A172 (cell line): ENCODE data around the gene OLIG3. TPM values are rescaled to one million over a fixed set of nuclear protein-coding genes. Genes with fewer than 3 reads are reported as not detected.

Source experiments
- DNase-seq: peaks from one replicate; pipeline ENCODE4 v3.0.0-alpha.2; 2015; ENCODE audit warnings: low spot score
- total RNA-seq: library from RNA; depleted of rRNA; stranded (reverse); fragments of >200 nt; shearing (Covaris generic); gene quantifications from 2 replicates; pipeline ENCODE4 v1.2.3, GENCODE V29; 2014

The OLIG3 gene
- total RNA-seq, 1 experiment from 2014 or later = not detected

DNA sequence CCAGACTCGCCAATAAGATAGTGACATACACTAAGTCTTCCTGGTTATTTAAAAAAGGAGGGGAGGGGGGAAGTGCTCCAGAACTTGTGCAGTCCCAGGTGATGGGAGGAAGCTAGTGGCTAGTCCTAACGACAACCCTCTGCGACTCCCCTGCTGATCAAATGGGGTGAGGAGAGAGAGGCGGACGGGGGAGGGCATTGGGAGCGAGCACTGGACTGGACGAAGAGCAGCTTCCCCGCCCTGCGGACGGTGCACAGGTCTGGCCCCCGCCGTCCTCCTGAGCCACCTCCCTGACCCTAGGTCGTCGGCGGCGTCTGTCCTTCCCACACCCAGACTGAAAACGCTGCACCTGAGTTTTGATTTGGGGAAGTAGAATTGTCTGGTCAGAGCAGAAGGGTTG, 2.2 kb upstream of the OLIG3 start:
- DNase-seq = no peak

DNA sequence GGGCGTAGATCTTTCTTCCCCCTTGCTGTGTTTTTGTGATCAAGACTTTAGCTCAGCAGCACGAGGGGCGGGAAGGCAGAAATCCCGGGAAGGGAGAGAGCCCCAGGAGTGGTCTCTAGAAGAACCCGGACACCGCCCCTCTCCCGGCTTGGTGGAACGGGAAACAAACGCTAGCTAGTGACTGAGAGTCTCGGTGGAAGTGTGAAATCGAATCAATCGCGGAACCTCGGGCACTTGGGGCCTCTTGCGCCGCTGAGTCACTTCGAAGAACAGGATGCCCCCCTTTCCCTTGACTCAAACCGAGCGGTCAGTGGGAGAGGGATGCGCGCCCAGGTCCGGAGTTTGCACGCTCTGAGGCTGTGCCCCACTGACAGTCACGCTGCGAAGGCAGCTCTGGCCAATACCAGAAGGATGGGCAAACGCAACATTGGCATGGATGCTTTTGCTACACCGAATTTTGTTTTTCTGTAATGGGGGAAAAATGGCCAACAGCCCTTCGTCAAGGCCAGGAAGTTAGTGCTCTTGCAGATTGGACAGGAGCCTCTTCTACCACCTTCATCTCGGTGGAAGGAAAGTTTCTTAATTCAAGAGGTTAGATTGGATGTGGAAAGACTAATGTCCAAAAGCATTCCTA, 1.6 kb upstream of the OLIG3 start:
- no peak for DNase-seq

DNA sequence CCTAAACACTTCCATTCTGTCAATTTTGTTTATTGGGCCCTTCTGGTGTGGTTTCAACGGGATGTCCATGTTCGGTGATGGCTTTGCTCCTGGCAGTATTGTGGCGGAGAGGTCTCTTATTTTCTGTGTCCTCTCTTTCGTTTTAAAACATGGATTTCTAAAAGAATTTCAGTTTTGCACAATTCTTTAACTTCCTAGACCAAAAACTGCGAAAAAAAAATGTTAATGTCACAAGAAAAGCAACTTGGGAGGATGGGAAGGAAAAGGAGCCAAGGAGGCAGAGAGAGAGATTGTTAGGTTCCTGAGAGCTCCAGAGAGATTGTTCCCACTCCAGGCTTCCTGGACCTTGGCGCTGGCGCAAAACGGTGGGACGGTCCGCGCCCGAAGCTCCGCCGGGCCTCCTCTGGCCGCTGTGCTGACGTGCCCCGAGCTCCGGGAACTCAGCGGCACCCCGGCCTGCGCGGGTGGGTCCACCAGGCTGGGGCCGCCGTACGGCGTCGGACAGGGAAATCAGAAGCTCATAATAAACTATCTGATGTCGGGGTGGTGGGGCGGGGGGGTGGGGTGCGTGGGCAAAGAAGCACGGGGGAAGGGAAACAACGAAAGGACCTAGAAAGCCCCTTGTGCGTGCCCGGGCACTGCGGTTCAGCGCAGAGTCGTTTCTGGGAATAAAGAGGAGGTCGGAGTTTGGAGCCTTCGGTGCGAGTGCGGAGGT, 951 bp upstream of the OLIG3 start:
- DNase-seq = no peak

DNA sequence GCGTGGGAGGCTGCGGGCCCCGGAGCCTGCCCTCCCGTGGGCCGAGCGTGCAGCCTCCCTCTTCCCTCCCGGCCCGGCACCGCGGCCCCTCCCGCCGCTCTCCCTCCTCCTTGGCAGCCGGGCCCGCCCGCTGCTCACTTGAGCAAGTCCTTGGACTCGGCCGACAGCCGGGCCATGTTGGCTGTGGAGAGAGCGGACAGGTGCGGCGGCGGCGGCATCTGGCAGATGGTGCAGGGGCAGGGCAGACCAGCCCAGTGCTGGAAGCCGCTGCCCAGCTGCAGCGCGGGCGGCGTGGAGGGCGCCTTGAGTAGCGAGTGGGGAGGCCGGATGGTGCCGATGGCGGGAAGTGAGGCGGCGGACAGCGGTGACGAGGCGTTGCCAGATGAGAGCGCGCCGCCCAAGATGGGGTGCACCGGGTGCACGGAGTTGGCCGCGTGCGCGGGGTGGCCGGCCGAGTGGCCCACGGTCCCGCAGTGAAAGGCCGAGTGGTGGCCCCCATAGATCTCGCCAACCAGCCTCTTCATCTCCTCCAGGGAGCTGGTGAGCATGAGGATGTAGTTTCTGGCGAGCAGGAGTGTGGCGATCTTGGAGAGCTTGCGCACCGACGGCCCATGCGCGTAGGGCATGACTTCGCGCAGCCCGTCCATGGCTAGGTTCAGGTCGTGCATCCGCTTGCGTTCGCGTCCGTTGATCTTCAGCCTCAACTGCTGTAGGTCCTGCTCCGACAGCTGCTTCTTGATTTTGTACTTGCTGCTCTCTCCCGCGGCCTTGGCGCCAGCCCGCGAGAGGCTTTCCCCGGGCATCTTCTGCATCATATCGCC, 766 bp downstream of the OLIG3 start:
- DNase-seq = no peak

DNA sequence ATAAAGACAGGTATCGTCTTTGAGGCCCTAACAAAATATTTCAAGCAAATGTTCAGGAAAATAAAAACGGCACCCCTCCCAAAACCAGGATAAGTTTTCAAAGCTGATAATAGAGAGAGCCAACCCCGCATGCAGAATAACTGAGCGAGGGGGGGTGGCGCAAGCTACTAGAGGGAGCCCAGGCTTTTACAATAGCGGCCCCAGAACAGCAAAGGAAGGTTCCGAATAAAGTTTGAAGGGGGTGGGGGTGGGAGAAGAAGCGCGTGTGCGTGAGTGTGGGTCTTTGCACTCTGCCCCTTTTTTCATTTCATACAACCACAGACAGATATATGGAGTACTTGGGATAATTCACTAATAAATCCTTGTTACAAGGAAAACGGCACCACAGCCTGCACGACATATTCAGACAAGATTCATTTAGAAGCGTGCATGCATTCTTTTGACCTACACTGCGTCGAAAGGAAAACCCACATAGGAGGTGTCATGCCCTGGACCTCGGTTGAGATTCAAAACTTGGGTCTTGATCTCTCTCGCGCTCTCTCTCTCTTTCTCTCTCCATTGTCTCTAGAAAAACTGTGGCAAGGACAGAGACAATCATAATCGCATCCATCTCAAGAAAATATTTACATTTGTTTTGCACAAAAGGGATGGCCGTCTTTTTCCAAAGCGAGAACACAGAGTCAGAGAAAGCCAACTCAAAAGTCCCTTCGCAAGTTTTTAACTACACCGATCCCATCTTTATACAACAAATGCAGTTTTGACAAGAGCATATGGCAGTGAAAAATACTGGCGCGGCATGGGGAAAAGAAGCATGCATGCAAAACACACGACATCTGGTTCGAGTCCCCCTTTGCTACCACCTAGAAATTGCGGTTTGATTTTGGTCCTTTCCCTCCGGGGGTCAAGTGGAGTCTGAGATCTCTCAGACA, 1.6 kb downstream of the OLIG3 start:
- no peak for DNase-seq

DNA sequence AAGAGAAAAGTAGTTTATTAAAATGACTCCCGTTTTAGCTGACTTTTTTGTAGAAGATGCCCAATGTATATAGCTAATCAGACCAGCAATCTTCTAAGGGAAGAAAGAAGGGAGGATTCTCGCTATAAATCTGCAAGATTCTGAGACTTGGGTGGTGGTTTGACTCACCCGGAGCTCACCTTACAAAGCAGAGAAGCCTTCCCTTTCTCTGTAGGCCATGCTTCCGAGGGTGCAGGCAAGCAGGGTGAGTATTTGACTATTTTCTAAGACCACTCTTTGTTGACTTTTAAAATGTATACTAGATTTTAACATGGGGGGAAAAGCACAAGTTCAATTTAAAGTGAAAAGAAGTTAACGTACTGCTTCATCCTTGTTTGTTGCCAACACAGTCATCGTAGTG, 2.7 kb downstream of the OLIG3 start:
- DNase-seq = no peak

DNA sequence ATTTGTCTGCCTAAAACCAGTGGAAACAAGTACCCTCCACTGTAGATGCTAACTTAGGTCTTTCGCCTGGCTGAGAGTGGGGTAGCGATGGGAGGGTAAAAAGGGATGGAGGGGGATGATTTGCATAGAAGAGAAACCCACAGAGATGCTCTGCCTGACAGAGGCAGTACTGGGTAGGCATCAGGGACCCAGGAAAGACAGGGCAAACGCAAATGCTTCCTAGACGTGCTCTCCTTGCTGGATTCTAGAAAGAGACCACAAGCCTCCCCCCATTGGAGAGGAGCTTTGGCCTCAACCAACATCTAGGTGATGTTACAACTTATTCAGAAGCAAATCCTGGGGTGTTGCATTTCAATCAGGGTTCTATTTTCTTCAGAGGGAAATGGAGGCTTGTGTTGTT, 3.2 kb downstream of the OLIG3 start:
- no peak for DNase-seq

DNA sequence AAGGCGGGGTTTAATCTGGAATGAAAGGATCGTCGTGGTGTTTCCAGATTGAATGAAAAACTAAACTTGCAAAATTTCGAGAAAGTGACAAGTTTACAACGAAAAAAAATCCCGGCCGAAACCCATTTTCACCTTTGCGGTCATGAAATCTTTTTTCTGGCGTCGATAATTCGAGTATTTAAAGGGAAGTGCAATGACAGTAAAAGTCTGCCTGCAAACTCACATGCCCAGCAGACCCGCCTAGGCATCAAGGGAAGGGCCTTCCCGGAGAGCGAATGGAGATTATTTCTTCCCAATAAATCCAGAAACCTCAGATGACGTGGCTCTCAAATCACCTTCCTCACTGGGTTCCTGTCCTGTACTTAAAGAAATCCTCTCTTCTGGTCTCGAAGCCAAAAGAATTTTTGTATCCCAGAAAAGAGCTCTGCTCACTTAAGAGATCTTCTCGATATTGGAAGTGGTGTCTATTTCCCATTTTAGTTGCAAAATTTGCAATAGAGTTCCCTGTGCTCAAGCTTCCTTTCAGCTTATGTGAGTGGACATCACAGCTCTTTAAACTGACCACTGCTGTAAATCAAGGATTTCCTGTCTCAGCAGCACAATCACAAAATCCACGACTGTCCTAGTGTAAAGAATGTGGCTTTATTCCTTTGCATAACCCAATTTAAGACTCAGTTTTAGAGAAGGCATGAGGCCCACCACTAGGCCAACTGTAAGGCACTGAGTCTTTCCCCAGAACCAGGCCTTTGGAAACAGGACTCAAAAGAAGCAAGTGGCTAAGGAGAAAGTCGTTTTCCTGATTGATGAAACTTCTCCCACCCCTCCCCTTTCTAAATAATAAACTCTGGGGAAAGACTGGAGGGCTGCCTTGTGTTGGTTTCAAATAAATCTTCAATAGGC, 3.9 kb downstream of the OLIG3 start:
- DNase-seq = no peak

DNA sequence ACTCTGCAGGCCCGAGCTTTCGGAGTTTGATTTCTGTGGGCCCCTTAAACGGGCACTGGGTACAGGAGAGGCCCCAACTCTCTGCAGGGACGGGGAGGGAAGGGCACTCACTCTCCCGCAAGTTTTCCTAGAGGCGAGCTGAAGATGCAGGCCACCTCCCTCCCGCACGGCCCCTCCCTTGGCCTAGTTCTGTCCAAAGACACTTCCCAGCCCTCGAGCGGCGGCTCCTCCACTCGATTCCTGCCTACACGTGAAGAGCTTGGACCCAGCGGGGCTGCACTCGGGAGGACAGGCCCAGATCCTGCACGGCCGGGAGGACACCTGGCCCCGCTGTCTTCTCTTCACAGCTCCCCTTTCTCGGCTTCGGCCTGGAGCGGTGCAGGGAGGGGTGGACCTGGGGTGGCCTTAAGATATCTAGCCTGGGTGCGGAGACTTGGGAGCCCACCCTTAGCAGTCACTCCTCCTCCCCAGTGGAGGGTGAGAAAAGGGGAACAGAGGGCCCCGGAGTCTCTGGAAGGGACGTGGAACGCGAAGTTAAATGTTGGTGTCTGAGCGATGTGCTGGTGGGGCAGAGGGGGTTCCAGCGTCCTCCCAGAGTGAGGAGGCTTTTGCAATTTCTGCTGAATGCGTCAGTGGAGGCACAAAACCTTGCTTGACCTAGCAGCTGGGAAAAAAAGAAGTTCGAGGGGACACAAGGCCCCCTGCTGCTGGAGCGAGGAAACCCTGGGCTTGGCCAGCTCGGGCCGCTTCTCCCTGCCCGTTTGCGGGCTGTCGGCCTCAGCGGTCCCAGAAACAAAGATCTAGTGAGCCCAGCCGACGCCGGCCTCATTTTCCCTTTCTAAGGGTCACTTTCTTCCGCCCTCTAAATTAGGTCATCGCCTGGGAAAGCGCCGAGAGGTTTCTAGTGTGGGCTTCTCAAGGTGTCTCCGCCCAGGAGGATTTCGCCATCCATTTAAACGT, 4.9 kb downstream of the OLIG3 start:
- no peak for DNase-seq

DNA sequence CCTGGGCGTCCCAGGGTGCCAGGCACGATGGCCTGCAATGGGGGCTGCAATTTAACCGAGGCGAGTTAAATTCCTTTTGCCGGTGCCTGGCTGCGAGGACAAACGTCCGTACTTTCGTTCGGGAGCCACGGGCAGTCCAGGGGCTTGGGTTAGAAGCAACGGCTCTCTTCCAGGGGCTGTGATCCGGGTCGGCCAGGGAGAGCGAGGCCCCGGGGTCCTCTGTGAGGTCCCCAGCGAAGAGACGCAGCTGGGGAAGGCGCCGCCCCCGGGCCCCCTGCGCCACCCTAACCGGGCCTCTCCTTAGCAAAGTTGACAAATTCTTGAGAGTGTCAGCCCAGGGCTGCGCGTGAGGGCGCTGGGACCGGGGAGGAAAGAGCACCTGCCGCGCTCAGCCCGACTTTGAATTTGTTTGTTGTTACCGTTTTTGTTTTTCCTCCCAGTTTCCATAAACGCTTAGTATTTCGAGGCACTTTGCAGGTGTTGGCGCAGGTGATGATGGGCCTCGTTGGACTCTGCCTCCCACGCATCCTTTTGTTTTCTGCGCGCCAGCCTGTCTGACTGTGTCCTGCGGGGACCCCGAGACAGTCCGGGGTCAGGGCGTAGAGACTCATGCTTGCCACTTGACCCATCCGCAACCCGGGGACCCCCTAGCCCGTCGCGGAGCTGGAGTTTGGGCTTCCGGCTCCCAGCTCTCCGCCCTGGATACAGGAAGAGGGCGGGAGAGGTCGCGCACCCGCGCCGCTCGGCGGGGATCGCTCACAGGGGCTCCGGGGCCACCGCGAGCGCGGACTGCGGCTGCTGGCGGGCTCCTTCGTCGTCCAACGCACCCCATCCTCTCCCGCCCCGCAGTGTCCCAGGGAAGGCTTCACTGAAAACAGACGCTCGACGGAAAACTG, 5.8 kb downstream of the OLIG3 start:
- DNase-seq = no peak

DNA sequence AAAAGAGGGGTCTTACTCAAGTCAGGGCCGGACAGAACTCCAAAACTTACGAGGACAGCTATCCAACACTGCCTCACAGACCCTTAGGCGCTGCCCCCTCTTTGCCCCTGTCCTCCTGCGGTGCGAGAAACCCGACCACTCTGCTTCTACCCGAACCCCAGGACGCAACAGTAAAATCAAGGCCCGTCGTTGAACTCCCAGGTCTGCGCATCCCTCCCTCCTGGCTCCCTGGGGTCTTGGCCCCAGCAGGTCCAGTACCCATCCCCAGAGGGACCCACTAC, 6.4 kb downstream of the OLIG3 start:
- DNase-seq = no peak

DNA sequence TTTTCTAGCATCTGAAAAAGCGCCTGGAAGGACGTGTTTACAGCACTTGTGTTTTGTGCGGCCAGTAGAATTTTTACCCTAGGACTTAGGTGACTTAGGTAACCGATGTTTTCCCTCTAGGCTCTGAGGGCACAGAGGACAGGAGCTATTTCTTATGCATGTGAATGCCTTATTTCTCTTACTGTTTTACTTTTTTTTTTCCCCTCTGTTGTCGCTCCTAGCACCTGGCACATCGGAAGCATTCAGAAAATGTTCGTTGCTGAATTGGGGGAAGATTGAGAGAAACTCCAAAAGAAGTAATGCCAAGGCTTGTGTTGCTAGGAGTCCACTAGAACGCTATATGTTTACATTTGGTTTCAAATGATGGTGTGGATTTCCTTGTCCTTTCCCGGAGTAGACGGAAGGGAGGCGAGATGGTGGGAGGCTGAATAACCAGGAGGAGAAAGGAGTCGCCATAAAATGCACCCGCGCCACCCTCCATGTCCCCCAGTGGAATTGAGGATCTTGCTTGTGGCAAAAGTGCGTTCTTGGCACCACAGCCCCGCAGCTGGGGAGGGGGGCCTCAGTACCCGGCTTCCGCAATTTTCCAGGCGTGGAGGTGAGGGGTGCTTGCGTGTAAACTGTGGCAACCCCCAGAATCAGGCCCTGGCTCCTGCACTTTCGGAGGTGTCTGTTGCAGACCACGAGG, 6.9 kb downstream of the OLIG3 start:
- DNase-seq = no peak

DNA sequence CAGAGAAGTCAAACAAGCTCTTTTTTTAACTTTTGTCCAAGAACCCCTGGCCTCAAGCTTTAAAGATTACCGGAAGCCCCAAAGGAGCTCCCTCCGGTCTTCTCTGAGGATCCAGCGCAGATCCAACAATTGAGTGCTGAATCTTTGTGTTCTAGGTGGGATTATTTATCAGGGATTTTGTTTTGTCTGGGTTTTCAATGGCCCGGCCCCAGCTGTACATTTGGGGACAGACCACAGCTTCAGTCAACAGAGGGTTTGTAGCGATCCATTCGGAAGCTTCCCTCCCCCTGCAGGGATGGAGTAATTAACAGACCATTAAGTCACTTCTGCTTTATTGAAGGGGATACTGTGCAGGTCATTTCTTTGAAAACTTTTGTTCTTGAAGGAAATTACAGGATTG, 7.8 kb downstream of the OLIG3 start:
- DNase-seq = no peak

DNA sequence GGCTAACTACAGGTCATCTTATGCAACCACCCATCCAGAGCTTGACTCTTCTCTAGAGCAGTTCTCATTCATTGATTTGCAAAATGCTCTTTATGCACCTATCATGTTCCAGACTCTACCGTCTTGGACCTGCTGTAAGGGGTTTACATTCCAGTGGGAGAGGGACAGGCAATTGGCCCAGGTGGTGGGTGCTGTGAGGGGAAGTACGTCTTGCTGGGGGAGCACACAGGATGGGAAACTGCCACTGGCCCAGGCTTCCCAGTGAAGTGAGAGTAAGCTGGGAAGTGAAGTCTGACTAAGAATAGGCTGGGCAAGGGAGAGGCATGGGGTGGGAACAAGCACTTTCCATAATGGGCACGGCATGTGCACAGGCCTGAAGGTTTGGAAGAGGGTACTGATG, 13.8 kb downstream of the OLIG3 start:
- no peak for DNase-seq

DNA sequence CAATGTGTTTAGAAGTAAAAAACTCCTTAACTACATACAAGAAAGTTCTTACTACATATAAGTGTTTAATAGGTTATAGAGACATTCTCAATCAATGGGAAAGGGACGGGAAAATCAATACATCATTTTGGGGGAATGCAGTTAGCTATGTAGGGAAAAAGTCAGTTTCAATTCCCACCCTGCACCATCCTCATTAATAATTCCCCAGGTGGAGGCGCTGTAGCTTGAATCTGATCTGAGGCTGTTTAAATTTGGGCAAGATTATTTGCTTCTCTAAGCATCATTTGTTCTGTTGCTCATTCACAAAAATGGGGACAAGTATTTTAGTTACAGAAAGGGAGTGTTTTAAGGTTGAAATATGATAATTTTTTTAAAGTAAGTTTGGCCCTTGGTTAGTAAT, 19.1 kb downstream of the OLIG3 start:
- no peak for DNase-seq

DNA sequence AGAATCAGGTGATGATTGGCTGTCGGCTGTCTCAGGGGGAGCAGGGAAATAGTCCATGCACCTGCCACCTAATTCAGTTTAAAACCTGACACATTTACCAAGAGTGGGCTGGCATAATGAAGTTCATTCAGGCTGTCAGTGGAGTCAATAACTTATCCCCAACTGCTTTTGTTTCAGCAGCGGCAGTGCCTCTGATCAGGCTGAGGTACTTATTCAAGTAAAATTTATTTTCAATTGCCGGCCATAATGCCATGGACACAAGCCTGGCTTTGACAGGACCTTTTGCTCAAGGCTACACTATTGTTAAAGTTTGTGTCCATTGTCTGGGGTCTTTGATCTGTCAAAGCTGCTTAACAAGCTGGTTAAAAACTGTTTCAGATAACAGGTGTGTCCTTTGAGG, 20.6 kb downstream of the OLIG3 start:
- no peak for DNase-seq

DNA sequence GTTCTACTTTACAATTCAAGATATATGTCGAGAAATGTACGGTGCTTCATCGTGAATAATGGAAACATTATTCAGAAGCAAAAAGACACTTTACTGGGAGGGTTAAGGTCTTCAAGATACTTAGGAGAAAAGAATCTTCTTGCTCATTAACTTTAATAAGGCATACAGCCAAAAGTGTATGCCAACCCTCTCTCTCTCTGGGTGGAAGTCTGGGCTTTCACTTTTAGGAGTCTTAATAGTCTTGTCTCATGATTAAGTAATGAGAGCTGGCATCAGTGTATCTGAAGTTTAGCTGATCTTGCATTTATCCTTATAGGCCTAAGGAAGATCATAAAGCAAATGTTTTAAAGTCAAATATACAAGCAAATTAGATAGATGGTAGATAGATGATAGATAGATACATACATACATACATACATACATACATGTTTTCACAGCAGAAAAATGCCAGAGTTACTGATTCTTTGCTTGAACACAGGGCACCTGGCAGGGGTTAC, 21.5 kb downstream of the OLIG3 start:
- DNase-seq = no peak

DNA sequence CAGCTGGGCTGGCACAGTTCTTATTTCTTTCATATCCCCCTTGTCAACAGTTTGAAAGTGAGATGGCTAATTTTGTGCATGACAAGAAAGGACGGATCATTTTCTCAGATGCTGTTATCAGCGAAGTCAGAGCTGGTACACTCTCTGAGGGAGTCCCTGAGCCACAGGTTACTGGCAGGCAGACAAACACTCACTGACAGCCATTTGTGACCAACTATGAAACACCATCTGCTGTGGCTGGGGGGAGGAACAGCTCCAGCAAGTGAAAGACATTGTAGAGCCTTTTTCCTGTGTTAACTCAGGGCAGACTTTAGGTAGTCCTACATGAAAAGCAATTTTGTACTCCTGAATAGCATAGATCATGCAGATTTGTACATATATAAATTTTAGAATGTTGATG, 22.2 kb downstream of the OLIG3 start:
- DNase-seq = no peak
